Measurements from ENCODE around the gene GABRG3.

GABRG3 gene

DNA sequence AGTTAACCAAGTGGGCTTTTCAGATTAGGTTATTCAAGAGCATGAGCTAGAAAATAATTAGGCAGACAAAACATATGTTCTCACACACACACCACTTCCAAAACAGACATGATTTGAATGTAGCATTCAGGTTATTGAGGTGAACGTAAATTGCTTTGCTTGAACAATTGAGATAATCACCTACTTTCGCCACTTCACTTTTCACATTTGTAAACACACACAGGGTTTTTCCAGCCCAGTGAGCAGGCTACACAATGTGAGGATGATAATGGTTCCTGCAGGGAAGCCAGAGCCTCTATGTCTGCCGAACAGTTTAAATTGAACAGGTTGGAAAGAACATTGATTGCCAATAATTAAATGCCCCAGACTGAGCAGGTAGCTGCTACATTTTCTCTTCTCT is 567.3 kb downstream of the GABRG3 start:
- no peak overlapping the region for H3K4me3 ChIP-seq (ENCODE audit: insufficient read depth, low read depth, low read length, poor library complexity, severe bottlenecking)
- H3K9me3 ChIP-seq (ENCODE audit: control insufficient read depth, low read length), result no peaks in the 10 kb centered on the region
- no peak for DNase-seq
- no peaks in the 10 kb centered on the region for H3K36me3 ChIP-seq (ENCODE audit: control insufficient read depth, insufficient read depth, low read length)
- no peaks in the 10 kb centered on the region for H3K4me1 ChIP-seq (ENCODE audit: control insufficient read depth, insufficient read depth, low read length, poor library complexity, severe bottlenecking)
- H3K27me3 ChIP-seq (replicated peaks; ENCODE audit: control insufficient read depth, insufficient read depth, low read length, poor library complexity, severe bottlenecking), result no peaks in the 10 kb centered on the region
- H3K27ac ChIP-seq (ENCODE audit: insufficient read depth, low read length, poor library complexity, severe bottlenecking), result no peak overlapping the region

- no peaks in the 10 kb centered on the region for H3K9me3 ChIP-seq (ENCODE audit: control insufficient read depth, low read length)
- no peaks in the 10 kb centered on the region for H3K4me1 ChIP-seq (ENCODE audit: control insufficient read depth, insufficient read depth, low read length, poor library complexity, severe bottlenecking)
- no peak overlapping the region for H3K4me3 ChIP-seq (ENCODE audit: insufficient read depth, low read depth, low read length, poor library complexity, severe bottlenecking)
- H3K27me3 ChIP-seq (replicated peaks; ENCODE audit: control insufficient read depth, insufficient read depth, low read length, poor library complexity, severe bottlenecking), result no peaks in the 10 kb centered on the region
- DNase-seq, result no peak
- no peaks in the 10 kb centered on the region for H3K36me3 ChIP-seq (ENCODE audit: control insufficient read depth, insufficient read depth, low read length)
- no peak overlapping the region for H3K27ac ChIP-seq (ENCODE audit: insufficient read depth, low read length, poor library complexity, severe bottlenecking)
These were observed 570.6 kb downstream of the GABRG3 start for GRCh38 chr15:27541581-27541980.

DNA sequence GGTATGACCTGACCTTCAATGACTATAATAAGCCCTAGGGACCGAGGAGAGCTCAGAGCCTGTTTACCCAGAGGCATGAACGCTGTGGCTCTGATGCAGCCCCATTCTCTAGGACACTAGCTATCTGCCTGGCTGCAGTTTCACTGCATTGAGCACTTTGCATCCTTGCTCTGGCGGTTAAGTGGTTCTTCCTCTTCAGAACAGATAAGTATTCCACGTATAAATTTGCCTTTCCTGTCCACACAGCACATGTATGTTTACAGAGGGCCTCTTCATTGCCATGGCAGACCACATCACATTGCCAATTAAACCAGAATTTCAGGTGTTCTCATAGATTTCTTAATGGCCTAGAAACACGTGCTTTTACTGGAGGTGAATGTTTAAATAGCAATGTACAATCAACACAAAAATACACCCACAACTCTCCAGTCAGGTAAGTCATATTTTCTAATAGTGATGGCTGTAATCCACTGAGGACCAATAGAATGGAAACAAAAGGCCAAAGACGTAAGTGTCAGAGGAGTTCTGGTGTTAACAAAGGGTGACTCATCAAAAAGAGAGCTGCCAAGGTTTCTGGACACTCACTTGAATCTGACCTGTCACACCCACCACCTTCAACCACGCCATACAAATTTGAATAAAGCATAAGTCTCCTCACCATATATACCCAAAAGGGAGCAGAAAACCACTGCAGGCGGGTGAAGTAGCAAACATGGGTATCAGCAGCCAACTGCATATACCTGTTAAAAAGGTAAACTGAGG is 574.7 kb downstream of the GABRG3 start:
- no peak overlapping the region for H3K27ac ChIP-seq (ENCODE audit: insufficient read depth, low read length, poor library complexity, severe bottlenecking)
- DNase-seq, result no peak

DNA sequence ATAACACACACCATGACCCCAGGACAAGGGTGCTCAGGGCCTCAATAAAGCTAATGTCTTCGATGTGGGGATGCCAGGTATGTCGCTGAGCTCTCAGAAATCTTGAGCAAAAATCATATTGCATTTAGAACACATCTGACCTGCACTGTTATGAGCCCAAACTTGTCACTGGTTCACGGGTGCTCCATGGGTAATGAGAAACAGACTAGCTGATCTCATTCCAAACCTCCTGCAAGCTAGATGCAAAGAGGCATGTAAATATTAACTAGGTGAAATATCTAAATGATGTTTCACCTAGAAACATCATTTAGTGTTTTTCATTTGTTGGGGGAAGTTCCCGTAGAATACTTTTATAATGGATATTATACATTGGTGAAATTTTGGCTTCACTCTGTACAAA is 578.8 kb downstream of the GABRG3 start:
- DNase-seq, result no peak
- Histone ChIP-seq H3K4me1 (ENCODE audit: control insufficient read depth, insufficient read depth, low read length, poor library complexity, severe bottlenecking) (no peaks in the 10 kb centered on the region), H3K27ac (ENCODE audit: insufficient read depth, low read length, poor library complexity, severe bottlenecking) (no peak overlapping the region), H3K27me3 (replicated peaks; ENCODE audit: control insufficient read depth, insufficient read depth, low read length, poor library complexity, severe bottlenecking) (no peaks in the 10 kb centered on the region), H3K36me3 (ENCODE audit: control insufficient read depth, insufficient read depth, low read length) (no peaks in the 10 kb centered on the region), H3K4me3 (ENCODE audit: insufficient read depth, low read depth, low read length, poor library complexity, severe bottlenecking) (no peak overlapping the region), H3K9me3 (ENCODE audit: control insufficient read depth, low read length) (no peaks in the 10 kb centered on the region)

More for the DNA sequence above, 574.7 kb downstream of the GABRG3 start:
- Histone ChIP-seq H3K36me3 (ENCODE audit: control insufficient read depth, insufficient read depth, low read length) (no peaks in the 10 kb centered on the region), H3K27me3 (replicated peaks; ENCODE audit: control insufficient read depth, insufficient read depth, low read length, poor library complexity, severe bottlenecking) (no peaks in the 10 kb centered on the region), H3K4me3 (ENCODE audit: insufficient read depth, low read depth, low read length, poor library complexity, severe bottlenecking) (no peak overlapping the region), H3K4me1 (ENCODE audit: control insufficient read depth, insufficient read depth, low read length, poor library complexity, severe bottlenecking) (no peaks in the 10 kb centered on the region), H3K9me3 (ENCODE audit: control insufficient read depth, low read length) (no peaks in the 10 kb centered on the region)

- Histone ChIP-seq H3K27me3 (replicated peaks; ENCODE audit: control insufficient read depth, insufficient read depth, low read length, poor library complexity, severe bottlenecking) (no peaks in the 10 kb centered on the region), H3K27ac (ENCODE audit: insufficient read depth, low read length, poor library complexity, severe bottlenecking) (no peak overlapping the region), H3K4me3 (ENCODE audit: insufficient read depth, low read depth, low read length, poor library complexity, severe bottlenecking) (no peak overlapping the region), H3K36me3 (ENCODE audit: control insufficient read depth, insufficient read depth, low read length) (no peaks in the 10 kb centered on the region), H3K9me3 (ENCODE audit: control insufficient read depth, low read length) (no peaks in the 10 kb centered on the region), H3K4me1 (ENCODE audit: control insufficient read depth, insufficient read depth, low read length, poor library complexity, severe bottlenecking) (no peaks in the 10 kb centered on the region)
- no peak for DNase-seq
These were observed 579.7 kb downstream of the GABRG3 start for GRCh38 chr15:27550635-27551034.

- Histone ChIP-seq H3K4me3 (ENCODE audit: insufficient read depth, low read depth, low read length, poor library complexity, severe bottlenecking) (no peak overlapping the region), H3K27me3 (replicated peaks; ENCODE audit: control insufficient read depth, insufficient read depth, low read length, poor library complexity, severe bottlenecking) (no peaks in the 10 kb centered on the region), H3K4me1 (ENCODE audit: control insufficient read depth, insufficient read depth, low read length, poor library complexity, severe bottlenecking) (no peaks in the 10 kb centered on the region), H3K36me3 (ENCODE audit: control insufficient read depth, insufficient read depth, low read length) (no peaks in the 10 kb centered on the region), H3K9me3 (ENCODE audit: control insufficient read depth, low read length) (no peaks in the 10 kb centered on the region), H3K27ac (ENCODE audit: insufficient read depth, low read length, poor library complexity, severe bottlenecking) (no peak overlapping the region)
- DNase-seq, result no peak
These were observed 590.8 kb downstream of the GABRG3 start for GRCh38 chr15:27561816-27562215.

DNA sequence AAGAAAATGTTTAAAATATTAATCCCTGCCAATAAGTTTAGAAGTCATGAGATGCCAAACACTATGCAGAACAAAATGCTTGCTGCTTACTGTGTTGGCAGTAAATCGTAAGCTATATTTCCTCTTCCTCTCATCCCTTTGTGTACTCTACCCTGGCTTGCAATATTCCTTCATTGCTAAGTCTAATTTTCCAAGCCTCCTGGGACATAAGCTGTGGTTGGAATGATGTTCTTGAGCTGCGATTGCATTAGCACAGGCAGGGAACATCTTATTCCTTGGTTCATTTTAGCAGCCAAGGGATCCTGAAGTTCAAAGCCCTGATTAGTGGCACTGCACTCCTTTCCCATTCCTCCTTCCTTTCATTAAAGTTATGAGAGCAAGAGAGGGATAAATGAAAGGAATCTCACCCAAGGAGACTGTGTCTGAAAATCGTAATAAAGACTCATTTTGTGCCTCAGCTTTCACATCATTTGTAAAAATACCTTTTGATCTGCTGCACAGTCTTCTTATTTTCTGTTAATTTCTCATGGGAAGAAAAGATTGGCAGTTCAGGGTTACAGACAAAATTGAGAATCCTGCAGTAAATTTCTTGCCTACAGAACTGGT is 592.9 kb downstream of the GABRG3 start:
- no peaks in the 10 kb centered on the region for H3K27me3 ChIP-seq (replicated peaks; ENCODE audit: control insufficient read depth, insufficient read depth, low read length, poor library complexity, severe bottlenecking)
- H3K27ac ChIP-seq (ENCODE audit: insufficient read depth, low read length, poor library complexity, severe bottlenecking), result no peak overlapping the region
- no peaks in the 10 kb centered on the region for H3K4me1 ChIP-seq (ENCODE audit: control insufficient read depth, insufficient read depth, low read length, poor library complexity, severe bottlenecking)
- no peak for DNase-seq
- no peaks in the 10 kb centered on the region for H3K36me3 ChIP-seq (ENCODE audit: control insufficient read depth, insufficient read depth, low read length)
- H3K9me3 ChIP-seq (ENCODE audit: control insufficient read depth, low read length), result no peaks in the 10 kb centered on the region
- H3K4me3 ChIP-seq (ENCODE audit: insufficient read depth, low read depth, low read length, poor library complexity, severe bottlenecking), result no peak overlapping the region

DNA sequence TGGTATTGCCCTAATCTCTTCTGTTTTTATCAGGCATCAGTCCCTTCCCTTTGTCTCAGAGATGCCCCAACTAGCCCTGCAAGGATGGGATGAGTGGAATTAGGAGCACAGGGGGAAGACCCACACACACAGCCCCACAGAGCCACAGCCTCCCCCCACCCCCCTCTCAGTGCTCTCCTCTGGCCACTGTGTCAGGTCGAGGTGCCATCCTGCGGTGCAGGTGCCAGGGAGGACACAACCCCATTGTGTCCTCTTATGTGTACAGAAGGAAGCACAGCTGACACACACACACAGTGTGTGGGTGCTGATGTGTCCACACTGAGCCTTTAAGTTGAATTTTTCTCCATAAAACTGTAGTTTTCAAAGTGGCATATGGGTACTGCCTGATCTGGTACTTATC is 593.7 kb downstream of the GABRG3 start:
- no peak overlapping the region for H3K27ac ChIP-seq (ENCODE audit: insufficient read depth, low read length, poor library complexity, severe bottlenecking)
- no peak for DNase-seq
- no peaks in the 10 kb centered on the region for H3K36me3 ChIP-seq (ENCODE audit: control insufficient read depth, insufficient read depth, low read length)
- H3K4me3 ChIP-seq (ENCODE audit: insufficient read depth, low read depth, low read length, poor library complexity, severe bottlenecking), result no peak overlapping the region
- no peaks in the 10 kb centered on the region for H3K27me3 ChIP-seq (replicated peaks; ENCODE audit: control insufficient read depth, insufficient read depth, low read length, poor library complexity, severe bottlenecking)
- no peaks in the 10 kb centered on the region for H3K4me1 ChIP-seq (ENCODE audit: control insufficient read depth, insufficient read depth, low read length, poor library complexity, severe bottlenecking)
- H3K9me3 ChIP-seq (ENCODE audit: control insufficient read depth, low read length), result no peaks in the 10 kb centered on the region

DNA sequence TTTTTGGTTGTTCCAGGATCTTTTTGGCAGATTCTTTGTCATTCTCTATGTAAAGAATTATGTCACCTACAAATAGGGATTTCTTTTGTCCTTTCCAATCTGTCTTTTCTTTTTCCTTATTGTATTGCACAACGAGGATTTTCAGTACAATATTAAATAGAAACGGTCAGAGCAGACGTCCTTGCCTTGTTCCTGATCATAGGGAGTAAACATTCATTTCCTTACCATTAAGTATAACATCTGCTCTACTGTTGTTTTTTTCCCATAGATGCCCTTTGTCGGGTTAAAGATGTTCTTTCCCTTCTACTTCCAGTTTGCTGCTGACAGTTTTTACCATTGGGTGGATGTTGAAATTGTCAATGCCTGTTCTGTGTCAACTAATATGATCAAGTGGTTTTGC is 599.8 kb downstream of the GABRG3 start:
- Histone ChIP-seq H3K4me1 (ENCODE audit: control insufficient read depth, insufficient read depth, low read length, poor library complexity, severe bottlenecking) (no peaks in the 10 kb centered on the region), H3K27me3 (replicated peaks; ENCODE audit: control insufficient read depth, insufficient read depth, low read length, poor library complexity, severe bottlenecking) (no peaks in the 10 kb centered on the region), H3K36me3 (ENCODE audit: control insufficient read depth, insufficient read depth, low read length) (no peaks in the 10 kb centered on the region), H3K27ac (ENCODE audit: insufficient read depth, low read length, poor library complexity, severe bottlenecking) (no peak overlapping the region), H3K4me3 (ENCODE audit: insufficient read depth, low read depth, low read length, poor library complexity, severe bottlenecking) (no peak overlapping the region), H3K9me3 (ENCODE audit: control insufficient read depth, low read length) (no peaks in the 10 kb centered on the region)
- no peak for DNase-seq

DNA sequence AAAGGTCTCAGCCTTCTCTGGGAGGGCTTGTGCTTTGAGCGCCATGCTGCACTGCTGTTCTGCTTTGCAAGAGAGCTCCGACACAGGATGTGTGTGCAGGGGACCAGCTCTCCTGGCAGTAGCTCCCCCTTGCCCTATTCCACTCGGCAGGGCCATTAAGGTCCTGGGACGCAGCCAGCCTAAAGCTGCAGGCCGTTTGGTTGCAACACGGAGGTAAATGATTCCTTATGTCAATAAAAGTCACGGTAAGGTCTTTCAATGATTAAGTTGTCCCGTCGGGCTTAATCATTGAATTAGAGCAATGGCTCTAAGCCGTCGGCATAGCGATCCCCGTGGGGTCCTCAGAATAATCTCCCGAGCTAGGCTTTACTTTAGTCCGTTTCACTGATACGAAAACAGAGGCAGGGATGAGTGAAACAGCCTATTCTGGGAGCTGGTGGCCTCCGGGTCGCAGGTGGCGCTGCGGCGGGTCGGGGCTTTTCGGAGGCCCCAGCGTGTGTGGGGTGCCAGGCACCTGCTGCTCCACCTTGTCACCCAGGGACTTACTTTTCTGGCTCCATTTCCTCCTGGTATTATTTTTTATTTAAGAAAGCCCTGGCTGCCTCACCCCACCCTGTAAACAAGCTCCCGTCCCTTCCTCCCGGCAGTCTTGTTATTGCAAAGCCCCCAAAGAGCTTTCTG is 603.0 kb downstream of the GABRG3 start:
- Histone ChIP-seq H3K36me3 (ENCODE audit: control insufficient read depth, insufficient read depth, low read length) (no peaks in the 10 kb centered on the region), H3K4me3 (ENCODE audit: insufficient read depth, low read depth, low read length, poor library complexity, severe bottlenecking) (no peak overlapping the region), H3K9me3 (ENCODE audit: control insufficient read depth, low read length) (no peaks in the 10 kb centered on the region), H3K27me3 (replicated peaks; ENCODE audit: control insufficient read depth, insufficient read depth, low read length, poor library complexity, severe bottlenecking) (no peaks in the 10 kb centered on the region), H3K27ac (ENCODE audit: insufficient read depth, low read length, poor library complexity, severe bottlenecking) (no peak overlapping the region), H3K4me1 (ENCODE audit: control insufficient read depth, insufficient read depth, low read length, poor library complexity, severe bottlenecking) (no peaks in the 10 kb centered on the region)
- DNase-seq, result no peak
